Astrocyte (in vitro differentiated cells and primary cell): ENCODE measurements around the gene CLEC2D. TPM values are rescaled to one million over a fixed set of nuclear protein-coding genes. Genes with fewer than 3 reads are reported as not detected.

Source experiments
- DNase-seq: peaks from one replicate; pipeline ENCODE4 v3.0.0-alpha.2; 2010; ENCODE audit warnings: low read depth
- FAIRE-seq: peaks from 2 replicates; lab custom pipeline; 2011; peaks lifted over from hg19 to GRCh38; lab: Jason Lieb, UNC
- H2AFZ ChIP-seq: 2 replicates; pipeline ENCODE4 v1.6.0; 2012; ENCODE audit warnings: low read depth, low read length, inconsistent platforms
- H3K27ac ChIP-seq: 2 replicates; pipeline ENCODE4 v1.5.1; 2011; ENCODE audit warnings: low read depth, low read length, inconsistent platforms
- H3K27me3 ChIP-seq: 2 replicates; pipeline ENCODE4 v1.6.0; 2011; ENCODE audit warnings: low read length, inconsistent platforms; ENCODE audit not compliant: insufficient read depth
- H3K36me3 ChIP-seq: 2 replicates; pipeline ENCODE4 v1.5.1; 2011; ENCODE audit warnings: low read length, inconsistent platforms; ENCODE audit not compliant: insufficient read depth
- H3K4me1 ChIP-seq: 2 replicates; pipeline ENCODE4 v1.5.1; 2011; ENCODE audit warnings: low read length, inconsistent platforms; ENCODE audit not compliant: insufficient read depth
- H3K4me2 ChIP-seq: 2 replicates; pipeline ENCODE4 v1.6.0; 2012; ENCODE audit warnings: low read length, inconsistent platforms
- H3K4me3 ChIP-seq: 2 replicates; pipeline ENCODE4 v1.5.1; 2011; ENCODE audit warnings: low read depth, mild to moderate bottlenecking, low read length, inconsistent platforms; ENCODE audit not compliant: insufficient read depth
- H3K79me2 ChIP-seq: 2 replicates; pipeline ENCODE4 v1.6.0; 2012; ENCODE audit warnings: mild to moderate bottlenecking, low read length, inconsistent platforms; ENCODE audit not compliant: insufficient read depth
- H3K9ac ChIP-seq: 2 replicates; pipeline ENCODE4 v1.6.0; 2012; ENCODE audit warnings: mild to moderate bottlenecking, low read length, inconsistent platforms
- H3K9me3 ChIP-seq: 2 replicates; pipeline ENCODE4 v1.5.1; 2012; ENCODE audit warnings: low read depth, mild to moderate bottlenecking, low read length, inconsistent platforms; ENCODE audit not compliant: insufficient read depth
- H4K20me1 ChIP-seq: 2 replicates; pipeline ENCODE4 v1.6.0; 2012; ENCODE audit warnings: low read length, inconsistent platforms; ENCODE audit not compliant: insufficient read depth
- H3K27ac Mint-ChIP-seq: one replicate; pipeline ENCODE4 v1.8.0; 2021; ENCODE audit warnings: mild to moderate bottlenecking, mixed read lengths; ENCODE audit not compliant: unreplicated experiment
- H3K27me3 Mint-ChIP-seq: one replicate; pipeline ENCODE4 v1.8.0; 2021; ENCODE audit warnings: low read depth, mixed read lengths; ENCODE audit not compliant: unreplicated experiment
- H3K36me3 Mint-ChIP-seq: one replicate; pipeline ENCODE4 v1.8.0; 2021; ENCODE audit warnings: low read depth, mixed read lengths; ENCODE audit not compliant: unreplicated experiment
- H3K4me1 Mint-ChIP-seq: one replicate; pipeline ENCODE4 v1.8.0; 2021; ENCODE audit warnings: low read depth, mixed read lengths; ENCODE audit not compliant: unreplicated experiment
- H3K4me3 Mint-ChIP-seq: one replicate; pipeline ENCODE4 v1.8.0; 2021; ENCODE audit warnings: mild to moderate bottlenecking, moderate library complexity, mixed read lengths; ENCODE audit not compliant: unreplicated experiment
- H3K9me3 Mint-ChIP-seq: one replicate; pipeline ENCODE4 v1.8.0; 2021; ENCODE audit warnings: mild to moderate bottlenecking, mixed read lengths; ENCODE audit not compliant: unreplicated experiment
- EZH2 ChIP-seq: IDR thresholded peaks from 2 replicates; pipeline ENCODE4 v1.6.1; 2012; ENCODE audit warnings: mild to moderate bottlenecking, low read length, inconsistent platforms; ENCODE audit not compliant: insufficient read depth
- total RNA-seq: library from RNA; stranded (reverse); gene quantifications from 2 replicates; pipeline ENCODE4 v1.2.1, GENCODE V29; 2021
- TF ChIP-seq, protein P1 (sequence below): IDR thresholded peaks from 2 replicates; pipeline ENCODE4 v1.5.1; 2011; ENCODE audit warnings: low read depth, mild to moderate bottlenecking, inconsistent platforms, low read length, moderate library complexity; ENCODE audit not compliant: insufficient read depth

CLEC2D gene
- total RNA-seq, 1 donor from 2014 or later, result 4.7 TPM

DNA sequence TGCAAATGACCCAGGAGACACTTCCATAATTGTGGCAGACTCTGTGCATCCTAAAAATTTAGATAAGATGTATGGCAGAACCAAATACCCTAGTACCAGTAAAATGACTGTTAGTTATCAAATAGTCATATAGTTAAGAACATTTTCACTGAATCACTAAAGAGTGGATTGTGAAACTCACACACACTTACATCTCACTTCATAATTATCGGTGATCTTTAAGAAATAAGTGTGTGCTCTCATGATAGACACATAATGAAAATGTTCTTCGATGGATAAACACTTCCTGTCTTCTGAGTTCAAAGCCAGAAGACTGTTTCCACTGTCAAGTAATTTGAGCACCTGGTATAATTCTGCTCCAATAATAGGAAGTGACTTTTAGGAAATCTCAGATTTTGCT lies 42.7 kb upstream of the CLEC2D start:
- Histone ChIP-seq H3K79me2 (no peaks in the 10 kb centered on the region), H3K36me3 (no peaks in the 10 kb centered on the region), H3K27me3 (no peaks in the 10 kb centered on the region), H3K4me2 (no peak overlapping the region), H3K9me3 (no peaks in the 10 kb centered on the region), H4K20me1 (no peaks in the 10 kb centered on the region), H3K27ac (no peak overlapping the region), H3K4me1 (no peaks in the 10 kb centered on the region), H2AFZ (no peak overlapping the region), H3K4me3 (no peak overlapping the region), H3K9ac (no peak overlapping the region)
- Mint-ChIP-seq H3K4me3 (no peak overlapping the region), H3K36me3 (no peaks in the 10 kb centered on the region), H3K27me3 (peaks cover 2% of the 10 kb centered on the region), H3K27ac (no peak overlapping the region), H3K9me3 (no peaks in the 10 kb centered on the region), H3K4me1 (peaks cover 3% of the 10 kb centered on the region)
- no peak for TF ChIP-seq EZH2
- TF ChIP-seq, protein P1, sequence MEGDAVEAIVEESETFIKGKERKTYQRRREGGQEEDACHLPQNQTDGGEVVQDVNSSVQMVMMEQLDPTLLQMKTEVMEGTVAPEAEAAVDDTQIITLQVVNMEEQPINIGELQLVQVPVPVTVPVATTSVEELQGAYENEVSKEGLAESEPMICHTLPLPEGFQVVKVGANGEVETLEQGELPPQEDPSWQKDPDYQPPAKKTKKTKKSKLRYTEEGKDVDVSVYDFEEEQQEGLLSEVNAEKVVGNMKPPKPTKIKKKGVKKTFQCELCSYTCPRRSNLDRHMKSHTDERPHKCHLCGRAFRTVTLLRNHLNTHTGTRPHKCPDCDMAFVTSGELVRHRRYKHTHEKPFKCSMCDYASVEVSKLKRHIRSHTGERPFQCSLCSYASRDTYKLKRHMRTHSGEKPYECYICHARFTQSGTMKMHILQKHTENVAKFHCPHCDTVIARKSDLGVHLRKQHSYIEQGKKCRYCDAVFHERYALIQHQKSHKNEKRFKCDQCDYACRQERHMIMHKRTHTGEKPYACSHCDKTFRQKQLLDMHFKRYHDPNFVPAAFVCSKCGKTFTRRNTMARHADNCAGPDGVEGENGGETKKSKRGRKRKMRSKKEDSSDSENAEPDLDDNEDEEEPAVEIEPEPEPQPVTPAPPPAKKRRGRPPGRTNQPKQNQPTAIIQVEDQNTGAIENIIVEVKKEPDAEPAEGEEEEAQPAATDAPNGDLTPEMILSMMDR, result no peak
- FAIRE-seq (no peak), DNase-seq (no peak)

DNA sequence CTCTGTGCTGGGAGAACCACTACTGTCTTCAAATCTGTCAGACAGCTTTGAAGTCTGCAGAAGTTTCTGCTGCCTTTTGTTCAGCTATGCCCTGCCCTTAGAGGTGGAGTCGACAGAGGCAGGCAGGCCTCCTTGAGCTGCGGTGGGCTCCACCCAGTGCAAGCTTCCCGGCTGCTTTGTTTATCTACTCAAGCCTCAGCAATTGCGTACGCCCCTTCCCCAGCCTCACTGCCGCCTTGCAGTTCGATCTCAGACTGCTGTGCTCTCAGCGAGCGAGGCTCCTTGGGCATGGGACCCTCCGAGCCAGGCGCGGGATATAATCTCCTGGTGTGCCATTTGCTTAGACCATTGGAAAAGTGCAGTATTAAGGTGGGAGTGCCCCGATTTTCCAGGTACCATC lies 36.7 kb upstream of the CLEC2D start:
- Histone ChIP-seq H3K27ac (no peak overlapping the region), H2AFZ (no peak overlapping the region), H3K27me3 (no peaks in the 10 kb centered on the region), H3K9ac (no peak overlapping the region), H3K4me1 (no peaks in the 10 kb centered on the region), H3K4me3 (no peak overlapping the region), H3K9me3 (no peaks in the 10 kb centered on the region), H3K4me2 (no peak overlapping the region), H4K20me1 (no peaks in the 10 kb centered on the region), H3K79me2 (no peaks in the 10 kb centered on the region), H3K36me3 (no peaks in the 10 kb centered on the region)
- H3K9me3 Mint-ChIP-seq, result no peaks in the 10 kb centered on the region
- TF ChIP-seq EZH2, result no peak
- TF ChIP-seq, protein P1, result no peak
- H3K27me3 Mint-ChIP-seq, result peaks cover 2% of the 10 kb centered on the region
- no peak overlapping the region for H3K4me3 Mint-ChIP-seq
- no peaks in the 10 kb centered on the region for H3K36me3 Mint-ChIP-seq
- no peaks in the 10 kb centered on the region for H3K4me1 Mint-ChIP-seq
- no peak for FAIRE-seq
- no peak for DNase-seq
- no peak overlapping the region for H3K27ac Mint-ChIP-seq

DNA sequence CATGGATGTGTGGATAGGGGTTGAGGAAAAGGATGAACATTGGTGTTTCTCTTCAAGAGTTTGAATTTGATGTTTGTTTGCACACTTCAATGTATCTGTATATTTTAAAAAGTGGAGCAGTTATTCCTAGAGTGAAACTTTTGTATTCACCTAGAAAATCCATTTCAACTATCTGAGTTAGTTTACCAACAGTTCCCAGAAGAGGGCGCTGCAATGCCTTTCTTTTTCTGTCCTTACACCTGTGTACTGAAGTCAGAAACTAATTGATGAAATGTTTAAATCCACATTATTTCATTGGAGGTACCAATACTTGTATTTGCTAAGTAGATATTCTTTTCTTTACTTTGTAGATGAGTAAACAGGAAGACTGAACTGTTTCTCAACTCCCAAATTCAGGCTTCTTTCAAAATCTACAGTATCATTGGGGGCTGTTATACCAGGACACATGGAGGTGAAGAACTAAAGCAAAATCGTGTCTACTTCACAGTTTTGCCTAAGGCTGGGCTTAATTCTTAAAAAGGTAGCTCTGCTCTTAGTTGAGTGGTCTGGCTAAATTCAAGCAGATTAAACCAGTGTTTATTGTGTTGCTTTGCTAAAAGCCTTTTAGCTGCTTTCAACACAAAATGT lies 35.2 kb upstream of the CLEC2D start:
- Histone ChIP-seq H2AFZ (no peak overlapping the region), H3K36me3 (no peaks in the 10 kb centered on the region), H3K27ac (no peak overlapping the region), H3K4me1 (no peaks in the 10 kb centered on the region), H3K4me3 (no peak overlapping the region), H3K9me3 (no peaks in the 10 kb centered on the region), H3K27me3 (no peaks in the 10 kb centered on the region), H3K79me2 (no peaks in the 10 kb centered on the region), H4K20me1 (no peaks in the 10 kb centered on the region), H3K4me2 (no peak overlapping the region), H3K9ac (no peak overlapping the region)
- TF ChIP-seq, protein P1, result peak; percentile 81
- no peak for TF ChIP-seq EZH2
- Mint-ChIP-seq H3K4me3 (no peak overlapping the region), H3K27me3 (peaks cover 2% of the 10 kb centered on the region), H3K36me3 (no peaks in the 10 kb centered on the region), H3K4me1 (no peaks in the 10 kb centered on the region), H3K9me3 (no peaks in the 10 kb centered on the region), H3K27ac (no peak overlapping the region)
- FAIRE-seq (peak; percentile 90), DNase-seq (no peak)
